A549 (cell line): ENCODE data around the gene C19orf81.

Experiments
- CEBPB ChIP-seq, 2 experiments: fragments of >200 bp in 1 of 2; sonication (Bioruptor Twin) in 1 of 2; formaldehyde crosslinking in 1 of 2; IDR thresholded peaks; 2 replicates each; pipeline ENCODE4 v1.6.1; 2012 to 2016
- CHD2 ChIP-seq: fragments of 150-350 bp; IDR thresholded peaks from 2 replicates; pipeline ENCODE4 v1.6.1; 2014; ENCODE audit warnings: low read length; ENCODE audit not compliant: partially characterized antibody
- CTCF ChIP-seq: fragments of >200 bp; sonication (Bioruptor Twin); formaldehyde crosslinking; IDR thresholded peaks from 3 replicates; pipeline ENCODE4 v1.5.1; 2016
- EHMT2 ChIP-seq: fragments of 200-600 bp; sonication (generic); IDR thresholded peaks from 2 replicates; pipeline ENCODE4 v1.6.1; 2016; ENCODE audit warnings: antibody characterized with exemption, low read depth, mild to moderate bottlenecking, moderate library complexity
- EP300 ChIP-seq, 2 experiments: fragments of >200 bp; sonication (Bioruptor Twin); formaldehyde crosslinking; IDR thresholded peaks; 2 replicates in 1 of 2; 3 replicates in 1 of 2; pipeline ENCODE4 v1.6.1; 2016 to 2017
- JUNB ChIP-seq: fragments of >200 bp; sonication (Bioruptor Twin); formaldehyde crosslinking; IDR thresholded peaks from 2 replicates; pipeline ENCODE4 v1.6.1; 2016
- KDM1A ChIP-seq: fragments of 200-600 bp; sonication (generic); IDR thresholded peaks from 2 replicates; pipeline ENCODE4 v1.6.1; 2016; ENCODE audit warnings: low read depth, mild to moderate bottlenecking
- MYC ChIP-seq: IDR thresholded peaks from 2 replicates; pipeline ENCODE4 v1.6.1; 2012; ENCODE audit warnings: mild to moderate bottlenecking, inconsistent platforms, low read length, improper control_type of control experiment, borderline replicate concordance
- POLR2A ChIP-seq: IDR thresholded peaks from 2 replicates; pipeline ENCODE4 v1.6.1; 2012; ENCODE audit warnings: mild to moderate bottlenecking, low read length
- RFX5 ChIP-seq: fragments of 450-650 bp; IDR thresholded peaks from 2 replicates; pipeline ENCODE4 v1.7.1; 2014; ENCODE audit warnings: antibody characterized with exemption, mild to moderate bottlenecking, moderate library complexity
- SREBF2 ChIP-seq: fragments of 450-650 bp; IDR thresholded peaks from 2 replicates; pipeline ENCODE4 v1.6.1; 2014; ENCODE audit warnings: mild to moderate bottlenecking, moderate library complexity
- ZFP36 ChIP-seq: fragments of 450-650 bp; IDR thresholded peaks from 2 replicates; pipeline ENCODE4 v1.6.1; 2014; ENCODE audit warnings: borderline replicate concordance; ENCODE audit not compliant: partially characterized antibody
- TF ChIP-seq, protein P1 (sequence below): fragments of >200 bp; sonication (Bioruptor Twin); formaldehyde crosslinking; IDR thresholded peaks from 2 replicates; pipeline ENCODE4 v1.6.1; 2016

DNA sequence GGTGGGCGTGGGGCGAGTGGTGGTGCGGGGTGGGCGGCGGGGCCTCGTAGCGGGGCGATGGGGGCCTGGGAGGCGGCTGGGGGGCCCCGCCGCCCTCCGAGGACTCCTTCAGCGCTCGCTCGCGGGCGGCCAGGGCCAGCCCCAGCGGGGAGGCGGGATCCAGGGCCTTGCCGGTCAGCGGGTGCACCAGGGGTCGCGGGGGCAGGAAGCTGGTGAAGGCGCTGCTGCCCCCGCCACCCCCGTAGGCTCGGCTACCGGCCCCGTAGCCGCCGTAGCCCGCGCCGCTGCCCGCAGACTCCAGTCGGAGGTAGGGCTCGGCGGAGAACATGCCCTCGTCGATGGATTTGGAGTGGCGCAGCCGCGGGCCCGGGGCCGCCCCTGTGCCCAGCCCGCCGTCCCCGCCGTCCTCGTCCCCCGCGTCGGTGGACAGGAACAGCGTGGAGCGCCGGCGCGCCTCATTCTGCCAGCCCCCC lies 18.6 kb downstream of the C19orf81 start:
- TF ChIP-seq JUNB (no peak), KDM1A (no peak), MYC (no peak), ZFP36 (no peak), CTCF (no peak), POLR2A (no peak), EP300 (IDR thresholded peaks at IDR 0.05) (no peak), RFX5 (no peak), CEBPB (IDR thresholded peaks at IDR 0.05) (no peak), SREBF2 (no peak), EHMT2 (no peak), CHD2 (no peak)
- TF ChIP-seq, protein P1, sequence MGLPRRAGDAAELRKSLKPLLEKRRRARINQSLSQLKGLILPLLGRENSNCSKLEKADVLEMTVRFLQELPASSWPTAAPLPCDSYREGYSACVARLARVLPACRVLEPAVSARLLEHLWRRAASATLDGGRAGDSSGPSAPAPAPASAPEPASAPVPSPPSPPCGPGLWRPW = no peak
